Stimulated activated CD4-positive, alpha-beta T cell treated with anti-CD3 and anti-CD28 coated beads, Interleukin-15, amount 100 ng/mL, for 1 hour (primary cell): Measurements from ENCODE around the gene CBLB.
"Not testable (repeated sequence)": the region's sequence is repeated elsewhere in the genome, so short reads cannot be mapped to it uniquely, and the experiment has no call there.

Experiments used
- DNase-seq, 2 donors: peaks; one replicate each; pipeline ENCODE4 v3.0.0-alpha.2; 2020; ENCODE audit warnings: low read depth in 1 of 2, low spot score in 1 of 2

CBLB gene

DNA sequence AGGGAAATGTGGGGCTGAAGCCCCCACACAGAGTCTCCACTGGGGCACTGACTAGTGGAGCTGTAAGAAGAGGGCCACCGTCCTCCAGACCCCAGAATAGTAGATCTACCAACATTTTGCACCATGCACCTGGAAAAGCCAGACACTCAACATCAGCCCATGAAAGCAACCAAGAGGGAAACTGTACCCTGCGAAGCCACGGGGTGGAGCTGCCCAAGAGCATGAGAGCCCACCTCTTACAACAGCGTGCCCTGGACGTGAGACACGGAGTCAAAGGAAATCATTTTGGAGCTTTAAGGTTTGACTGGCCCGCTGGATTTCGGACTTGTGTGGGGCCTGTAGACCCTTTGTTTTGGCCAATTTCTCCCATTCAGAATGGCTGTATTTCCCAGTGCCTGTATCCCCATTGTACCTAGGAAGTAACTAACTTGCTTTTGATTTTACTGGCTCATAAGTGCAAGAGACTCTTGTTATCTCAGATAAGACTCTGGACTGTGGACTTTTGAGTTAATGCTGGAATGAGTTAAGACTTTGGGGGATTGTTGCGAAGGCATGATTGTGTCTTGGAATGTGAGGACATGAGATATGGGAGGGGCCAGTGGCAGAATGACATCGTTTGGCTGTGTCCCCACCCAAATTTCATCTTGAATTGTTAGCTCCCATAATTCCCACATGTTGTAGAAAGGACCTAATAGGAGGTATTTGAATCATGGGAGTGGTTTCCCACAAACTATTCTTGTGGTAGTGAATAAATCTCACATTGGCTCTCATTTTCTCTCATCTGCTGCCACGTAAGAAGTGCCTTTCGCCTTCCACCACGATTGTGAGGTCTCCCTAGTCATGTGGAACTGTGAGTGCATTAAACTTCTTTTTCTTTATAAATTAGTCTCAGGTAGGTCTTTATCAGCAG lies 105.8 kb downstream of the CBLB start:
- no peak for DNase-seq

DNA sequence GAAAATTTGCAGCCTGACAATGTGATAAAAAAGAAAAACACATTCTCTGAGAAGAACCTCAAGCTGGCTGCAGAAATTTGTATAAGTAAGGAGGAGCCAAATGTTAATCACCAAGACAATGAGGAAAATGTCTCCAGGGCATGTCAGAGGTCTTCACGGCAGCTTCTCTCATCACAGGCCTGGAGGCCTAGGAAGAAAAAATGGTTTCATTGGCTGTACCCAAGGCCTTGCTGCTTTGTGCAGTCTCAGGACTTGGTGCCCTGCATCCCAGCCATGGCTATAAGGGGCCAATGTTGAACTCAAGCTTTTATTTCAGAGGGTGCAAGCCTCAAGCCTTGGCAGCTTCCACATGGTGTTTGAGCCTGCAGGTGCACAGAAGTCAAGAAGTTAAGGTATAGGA lies 106.6 kb downstream of the CBLB start:
- DNase-seq = not testable (repeated sequence)

DNA sequence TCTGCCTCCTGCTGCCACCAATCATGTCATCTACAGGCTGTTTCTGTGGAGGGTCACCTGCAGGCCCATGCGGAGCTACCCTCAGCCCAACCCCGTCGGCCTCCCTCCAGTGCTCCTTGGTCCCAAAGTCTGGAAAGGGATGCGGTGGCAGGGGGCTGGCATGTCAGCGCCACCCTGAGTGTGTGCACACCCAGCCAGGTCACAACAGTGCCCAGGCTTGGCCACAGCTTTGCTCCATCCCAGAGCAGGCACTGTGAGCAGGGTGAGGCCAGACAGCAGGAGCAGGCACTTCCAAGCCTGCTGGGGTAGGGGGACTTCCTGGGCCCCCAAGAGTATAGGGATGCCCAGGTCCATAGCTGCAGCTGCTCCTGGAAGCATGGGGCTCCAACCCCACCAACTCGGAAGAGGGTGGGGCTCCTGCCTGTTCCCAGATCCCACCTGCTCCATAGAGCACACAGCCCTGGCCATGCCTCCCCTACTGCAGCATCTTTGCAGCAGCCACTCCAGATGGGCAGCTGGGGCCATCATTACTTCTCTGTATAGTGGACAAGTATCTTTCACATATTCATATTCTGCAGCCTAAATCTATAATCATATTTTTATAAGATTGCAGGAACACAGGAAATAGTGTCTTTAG lies 109.3 kb downstream of the CBLB start:
- no peak for DNase-seq

DNA sequence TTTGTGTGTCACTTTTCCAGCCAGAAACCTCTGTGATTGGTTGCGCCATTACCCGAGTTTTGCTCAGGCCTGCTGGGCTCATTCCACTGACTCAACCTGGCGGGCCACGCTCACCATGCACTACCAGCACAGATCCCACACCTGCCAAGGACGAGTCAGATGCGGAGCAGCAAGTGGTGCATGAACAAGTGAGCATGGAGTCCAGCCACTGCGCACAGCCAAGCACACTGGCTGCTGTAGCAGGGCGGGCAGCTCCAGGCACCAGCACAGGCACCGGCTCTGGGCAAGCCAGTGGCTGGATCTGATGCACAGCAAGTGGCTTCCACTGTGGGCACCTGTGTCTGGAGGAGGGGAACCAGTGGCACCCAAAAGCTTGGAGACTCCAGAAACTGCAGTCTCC lies 110.4 kb downstream of the CBLB start:
- no peak for DNase-seq

DNA sequence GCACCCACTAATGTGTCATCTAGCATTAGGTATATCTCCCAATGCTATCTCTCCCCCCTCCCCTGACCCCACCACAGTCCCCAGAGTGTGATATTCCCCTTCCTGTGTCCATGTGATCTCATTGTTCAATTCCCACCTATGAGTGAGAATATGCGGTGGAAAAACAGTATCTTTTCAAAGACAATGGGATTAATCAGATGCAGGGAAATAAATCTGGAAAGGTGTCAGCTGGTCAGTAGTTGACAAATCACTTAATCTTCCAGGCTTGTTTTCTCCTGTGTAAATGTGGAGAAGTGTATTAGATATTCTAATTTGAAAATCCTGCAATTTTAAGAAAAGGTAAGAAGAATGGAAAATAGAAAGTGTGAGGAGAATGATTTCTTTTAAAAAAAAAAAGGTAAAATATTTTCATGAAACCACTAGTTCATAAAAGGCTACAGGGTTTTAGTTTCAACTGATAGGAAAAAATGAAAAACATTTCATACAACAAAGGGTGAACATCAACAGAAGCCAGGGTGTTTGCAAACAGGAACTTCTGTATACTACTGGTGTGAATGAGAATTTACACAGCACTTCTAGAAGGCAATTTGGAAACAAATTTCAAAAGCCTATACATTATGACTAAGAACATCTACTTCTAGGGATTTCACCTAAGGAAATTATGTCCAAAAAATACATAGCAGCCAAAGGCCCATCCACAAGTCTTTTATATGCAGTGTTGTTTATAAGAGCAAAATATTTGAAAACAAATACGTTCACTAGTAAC lies 113.5 kb downstream of the CBLB start:
- DNase-seq = no peak

DNA sequence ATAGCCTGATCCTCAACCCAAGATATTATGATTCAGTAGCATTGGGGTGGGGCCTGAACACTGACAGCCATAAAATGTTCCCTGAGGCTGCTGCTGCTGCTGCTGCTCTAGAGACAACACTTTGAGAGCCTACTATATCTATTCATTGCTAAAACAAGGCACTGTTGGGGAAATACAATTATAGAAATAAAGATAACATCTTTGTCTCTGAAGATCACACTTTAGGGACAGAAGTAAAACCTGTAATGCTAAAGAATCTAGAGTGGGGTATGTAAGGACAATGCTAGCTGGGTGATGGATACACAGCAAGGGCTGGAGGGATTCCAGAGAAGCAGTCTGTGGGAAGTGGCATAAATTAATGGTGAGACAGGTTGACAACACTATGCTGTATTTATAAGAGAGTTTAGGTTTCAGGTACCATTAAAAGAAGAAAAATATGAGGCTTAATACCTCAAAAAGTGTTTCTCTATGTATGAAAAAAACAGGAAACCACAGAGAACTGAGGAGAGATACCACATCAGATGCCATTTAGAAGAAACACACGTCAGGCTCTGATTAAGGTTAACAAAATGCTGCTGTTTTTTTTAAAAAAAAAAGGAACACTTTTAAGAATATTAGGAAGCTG lies 115.9 kb downstream of the CBLB start:
- DNase-seq = no peak

DNA sequence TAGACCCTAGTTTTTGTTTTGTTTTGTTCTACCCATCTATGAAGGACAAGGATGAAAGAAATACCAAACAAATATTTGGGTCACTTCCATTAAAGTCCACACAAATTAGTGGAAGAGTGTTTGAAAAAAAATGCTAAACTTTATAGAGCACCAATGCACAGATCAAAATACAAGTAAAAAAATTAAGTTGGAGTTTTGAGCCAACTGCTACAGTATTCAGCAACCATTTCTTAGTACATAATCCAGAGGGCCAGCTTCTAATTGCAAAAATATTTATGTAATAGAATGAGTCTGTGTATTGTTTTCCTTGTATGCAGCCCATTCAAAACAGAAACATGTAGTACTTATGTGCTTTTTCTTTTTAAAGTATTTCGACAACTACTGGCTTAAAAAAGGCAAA lies 121.1 kb downstream of the CBLB start:
- DNase-seq = no peak

DNA sequence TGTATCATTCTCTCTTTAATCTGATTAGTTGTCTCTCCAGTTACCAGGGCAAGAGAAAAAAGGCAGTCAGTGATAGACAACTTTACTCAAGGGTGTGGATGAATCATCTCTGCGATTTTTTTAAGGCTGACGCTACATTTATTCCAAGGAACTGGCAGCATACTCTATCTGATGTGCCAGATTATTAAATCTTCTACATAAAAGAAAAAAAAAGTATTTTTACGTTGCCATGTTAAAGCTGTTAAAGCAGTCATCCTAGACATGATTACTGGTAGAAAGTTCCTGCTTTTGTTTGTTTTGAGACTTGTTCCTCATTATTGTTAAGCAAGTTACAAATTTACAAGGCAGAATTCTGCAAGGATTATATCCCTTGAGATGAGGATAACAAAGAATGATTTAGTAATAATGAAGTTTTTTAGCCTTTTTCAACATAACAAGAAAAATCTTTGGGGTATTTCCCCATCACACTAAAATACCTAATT lies 121.7 kb downstream of the CBLB start:
- no peak for DNase-seq

DNA sequence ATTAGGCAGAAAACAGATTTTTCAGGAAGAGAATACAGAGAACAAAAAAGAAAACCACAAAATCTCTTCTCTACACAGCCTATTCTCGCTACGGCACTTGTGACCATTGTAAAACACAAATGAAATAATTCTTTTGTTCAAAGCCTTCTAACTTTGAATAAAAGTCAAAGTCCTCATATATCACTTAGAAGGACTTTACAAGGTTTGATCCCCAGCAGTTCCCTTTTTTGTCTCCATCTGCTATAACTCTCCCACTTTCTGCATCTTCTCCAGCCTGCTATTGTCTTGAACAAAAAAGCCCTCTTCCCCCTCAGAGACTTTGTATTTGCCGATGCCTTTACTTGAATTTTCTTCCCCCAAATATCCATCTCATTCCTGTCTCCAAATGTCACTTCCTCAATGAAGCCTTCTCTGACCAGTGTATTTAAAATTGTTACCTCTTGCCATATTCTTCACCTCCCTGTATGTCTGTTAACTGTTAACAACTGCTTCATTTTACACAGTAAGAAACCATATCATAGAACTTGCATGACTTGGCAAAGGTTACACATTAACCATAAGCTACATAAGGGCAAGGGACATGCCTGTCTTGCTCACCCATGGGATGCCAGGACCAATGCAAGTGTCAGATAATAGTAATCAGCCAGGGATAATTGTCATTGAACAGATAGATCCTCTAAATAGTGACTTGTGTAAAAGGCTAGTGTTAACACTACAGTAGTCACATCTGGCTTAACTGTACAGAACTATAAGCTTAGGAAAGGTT lies 122.4 kb downstream of the CBLB start:
- no peak for DNase-seq

DNA sequence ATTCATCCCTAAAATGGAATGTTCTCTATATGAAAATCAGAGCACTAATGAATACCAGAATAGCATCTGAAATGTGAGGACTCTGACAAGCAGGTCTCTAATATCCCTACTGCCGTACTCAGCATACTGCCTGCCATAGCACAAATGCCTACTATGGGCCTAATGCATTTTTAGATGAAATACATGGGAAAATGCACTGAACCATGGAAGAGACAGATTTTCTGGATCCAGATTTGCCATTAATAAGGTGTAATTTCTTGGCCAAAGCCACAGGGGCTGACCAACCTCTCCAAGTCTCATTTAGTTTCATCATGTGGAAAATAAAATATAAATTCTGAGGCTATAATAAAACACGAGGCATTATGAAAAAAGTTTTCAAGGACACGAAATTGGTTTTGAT lies 123.8 kb downstream of the CBLB start:
- no peak for DNase-seq

DNA sequence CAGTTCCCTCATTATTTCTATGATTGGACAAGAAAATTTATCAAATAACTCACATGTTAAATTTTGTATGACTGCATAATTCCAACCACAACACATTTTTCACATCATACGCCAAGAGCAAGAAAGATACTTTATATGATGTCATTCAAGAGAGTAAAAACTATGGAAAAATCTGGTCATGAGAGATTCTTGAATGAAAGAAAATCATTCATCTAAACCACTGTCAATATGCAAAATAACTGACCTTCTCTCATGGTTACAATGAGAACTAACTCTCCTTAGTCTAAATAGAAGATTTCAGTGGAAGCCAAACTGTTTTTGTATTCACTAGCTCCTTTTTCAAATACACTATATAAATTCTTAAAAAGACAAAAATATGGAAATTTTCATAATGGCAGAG lies 124.6 kb downstream of the CBLB start:
- no peak for DNase-seq

DNA sequence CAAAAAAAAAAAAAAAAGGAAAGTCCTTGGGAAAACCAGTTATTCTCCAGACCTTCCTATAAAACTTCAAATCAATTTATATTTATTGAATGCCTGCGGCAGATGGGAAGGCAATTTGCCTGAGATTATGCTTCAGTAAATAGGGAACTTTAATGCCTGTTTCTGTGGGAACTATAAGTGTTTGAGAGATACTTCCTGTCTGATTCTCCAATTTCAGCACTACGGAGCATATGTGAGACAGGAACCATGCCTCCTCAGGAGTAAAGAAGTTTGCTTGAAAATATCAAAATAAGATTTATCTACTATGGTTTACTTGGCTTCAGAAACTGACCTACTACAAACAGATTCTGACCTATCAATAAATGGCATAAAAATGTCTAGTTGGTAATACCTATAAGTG lies 135.5 kb downstream of the CBLB start:
- no peak for DNase-seq

DNA sequence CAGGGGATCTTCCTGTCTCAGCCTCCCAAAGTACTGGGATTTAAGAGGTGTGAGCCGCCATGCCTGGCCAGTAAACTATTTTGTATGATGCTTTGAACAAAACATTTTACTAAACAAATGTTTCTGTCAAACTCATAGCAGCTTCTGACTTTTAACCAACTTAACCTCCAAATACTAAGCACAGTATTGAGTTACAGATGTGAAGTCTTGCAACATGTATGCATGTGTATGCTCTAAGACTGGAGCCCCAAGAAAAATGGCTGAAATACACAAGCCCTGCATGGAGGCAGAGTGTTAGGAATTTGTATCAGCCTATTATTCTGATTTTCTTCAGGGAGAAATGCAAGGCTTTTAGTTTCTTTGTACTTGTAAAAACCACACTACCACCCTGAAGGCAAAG lies 137.1 kb downstream of the CBLB start:
- no peak for DNase-seq

DNA sequence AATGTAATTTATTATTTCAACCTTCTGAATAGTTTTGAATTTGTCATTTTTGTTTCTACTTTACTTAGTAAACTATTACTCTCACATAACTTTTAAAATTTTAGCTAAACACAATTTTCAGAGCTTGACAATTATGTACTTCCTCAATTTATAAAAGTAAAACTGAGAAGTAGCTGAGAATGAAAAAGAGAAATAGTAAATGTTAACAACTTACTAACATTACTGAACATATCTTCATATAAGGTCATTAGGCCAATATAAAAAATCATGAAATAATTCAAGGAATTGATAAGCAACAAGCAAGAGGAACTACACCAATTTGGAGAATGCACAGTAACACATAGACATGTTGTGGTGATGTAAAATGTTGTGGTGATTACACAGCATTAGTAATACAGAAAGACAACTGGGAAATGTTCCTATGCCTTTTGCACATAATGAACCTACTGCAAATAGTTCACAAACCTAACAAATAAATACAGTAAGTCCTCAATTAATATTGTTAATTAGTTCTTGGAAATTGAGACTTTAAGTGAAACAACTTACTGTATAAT lies 137.9 kb downstream of the CBLB start:
- no peak for DNase-seq

DNA sequence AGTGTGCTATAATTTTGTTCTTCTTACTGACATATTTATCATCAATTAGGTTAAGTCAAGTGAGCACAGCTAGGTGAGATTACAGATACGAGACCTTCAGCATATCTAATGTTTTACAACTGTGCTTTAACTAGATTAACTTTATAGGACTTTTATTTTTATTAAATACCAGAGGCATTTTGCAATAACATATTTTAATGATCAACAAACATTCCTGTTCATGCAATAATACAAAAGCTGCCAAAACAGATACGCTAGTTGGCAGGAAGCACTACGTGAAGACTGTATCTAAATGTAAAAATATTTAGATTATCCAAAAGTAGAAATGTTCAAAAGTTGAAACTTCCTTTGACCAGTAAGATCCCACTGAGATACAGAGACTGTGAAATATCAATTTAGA lies 139.1 kb downstream of the CBLB start:
- no peak for DNase-seq

DNA sequence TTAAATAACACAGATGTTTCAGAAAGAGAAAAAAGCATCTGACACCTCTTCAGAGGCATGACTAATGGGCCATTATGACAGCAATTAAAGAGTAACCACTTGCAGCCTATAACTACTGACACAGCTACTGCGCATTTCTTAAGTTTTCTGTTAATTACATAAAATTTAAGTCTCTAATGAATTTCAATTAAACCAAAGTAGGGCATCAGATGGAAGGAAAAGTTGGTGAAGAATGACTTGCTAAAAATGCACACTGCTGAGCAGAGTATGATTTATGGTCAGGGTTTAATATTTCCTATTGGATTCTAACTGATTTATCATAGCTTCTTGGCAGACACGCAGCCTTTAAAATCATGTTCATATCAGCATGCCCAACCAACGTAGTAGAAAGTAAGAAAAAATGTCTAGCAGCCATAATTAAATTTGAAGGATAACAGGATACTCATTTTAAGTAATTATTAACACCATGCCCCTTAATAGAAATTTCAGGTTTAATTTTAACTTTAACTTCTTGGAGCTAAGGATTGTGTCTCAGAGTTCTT lies 140.0 kb downstream of the CBLB start:
- no peak for DNase-seq

DNA sequence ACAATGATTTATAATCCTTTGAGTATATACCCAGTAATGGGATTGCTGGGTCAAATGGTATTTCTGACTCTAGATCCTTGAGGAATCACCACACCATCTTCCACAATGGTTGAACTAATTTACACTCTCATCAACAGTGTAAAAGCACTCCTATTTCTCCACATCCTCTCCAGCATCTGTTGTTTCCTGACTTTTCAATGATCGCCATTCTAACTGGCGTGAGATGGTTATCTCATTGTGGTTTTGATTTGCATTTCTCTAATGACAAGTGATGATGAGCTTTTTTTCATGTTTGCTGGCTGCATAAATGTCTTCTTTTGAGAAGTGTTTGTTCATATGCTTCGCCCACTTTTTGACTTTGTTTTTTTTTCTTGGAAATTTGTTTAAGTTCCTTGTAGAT lies 141.8 kb downstream of the CBLB start:
- DNase-seq = not testable (repeated sequence)

DNA sequence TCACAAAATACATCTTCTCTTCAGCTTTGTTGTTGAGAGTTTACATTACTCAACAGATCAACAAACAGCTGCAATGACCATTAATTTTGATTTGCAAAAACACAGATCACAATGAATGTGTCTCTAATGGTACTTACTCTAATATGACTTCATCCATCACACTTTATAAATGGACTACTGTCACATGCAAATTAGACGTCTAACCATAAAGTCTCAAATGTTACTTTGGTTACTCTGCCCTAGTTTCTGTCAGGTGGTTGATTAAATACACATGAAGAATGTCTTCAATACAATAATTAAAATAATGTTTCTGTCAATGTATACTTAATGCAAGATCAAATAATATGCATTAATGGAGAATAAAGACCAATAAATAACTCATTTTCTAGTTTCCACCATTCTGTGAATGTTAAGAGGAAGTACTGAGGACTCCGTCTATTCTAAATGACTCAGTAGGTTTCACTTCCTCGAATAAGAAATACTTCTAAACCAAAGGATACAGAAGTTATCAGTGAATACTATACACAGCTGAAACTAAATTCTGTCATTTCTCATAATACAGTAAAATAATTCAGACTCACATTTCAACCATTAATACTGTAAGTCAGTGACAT lies 145.8 kb downstream of the CBLB start:
- DNase-seq = no peak

DNA sequence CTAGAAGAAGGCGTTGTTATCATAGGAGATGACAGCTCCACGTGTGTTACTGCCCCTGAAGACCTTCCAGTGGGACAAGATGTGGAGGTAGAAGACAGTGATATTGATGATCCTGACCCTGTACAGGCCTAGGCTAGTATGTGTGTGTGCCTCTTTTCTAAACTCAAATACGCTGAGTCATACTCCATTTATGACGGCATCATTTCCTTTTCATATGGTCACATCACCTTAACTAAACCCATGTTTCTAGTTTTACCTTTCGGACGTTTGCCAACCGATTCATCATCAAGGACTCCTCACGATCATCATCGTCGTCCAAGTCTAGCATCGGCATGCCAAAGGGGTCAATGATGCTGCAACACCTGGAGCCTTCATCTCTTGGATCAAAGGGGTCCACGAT lies 149.0 kb downstream of the CBLB start:
- no peak for DNase-seq

DNA sequence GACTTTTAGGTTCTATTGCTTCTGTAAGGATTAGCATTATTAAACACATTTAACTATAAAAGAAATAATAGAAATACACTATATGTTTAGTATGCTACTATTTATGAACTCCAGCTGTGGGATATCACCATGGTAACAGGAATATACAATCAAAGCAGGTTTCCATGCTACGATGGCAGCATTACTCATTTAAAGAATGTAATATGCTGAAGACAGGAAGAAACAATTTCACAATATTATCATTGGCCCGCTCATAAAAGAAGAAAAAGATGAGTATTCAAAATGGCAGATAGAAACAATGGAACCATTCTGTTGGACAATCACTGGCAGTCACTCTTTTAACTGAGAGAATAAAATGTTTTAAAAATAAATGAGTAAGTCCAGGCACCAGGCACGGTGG lies 153.4 kb downstream of the CBLB start:
- no peak for DNase-seq
